DOHH2 (cell line): ENCODE results near the gene TSC2.

Experiments used
- H3F3A ChIP-seq: fragments of 200-600 bp; sonication (generic), shearing (Covaris generic); 2 replicates; pipeline ENCODE4 v1.6.0; 2016; ENCODE audit warnings: antibody characterized with exemption, mild to moderate bottlenecking; ENCODE audit not compliant: control insufficient read depth, insufficient read depth
- H3K27ac ChIP-seq: fragments of 200-600 bp; sonication (generic); 2 replicates; pipeline ENCODE4 v1.5.1; 2014; ENCODE audit warnings: low read depth, mild to moderate bottlenecking, low read length, moderate library complexity
- H3K27me3 ChIP-seq: fragments of 200-600 bp; sonication (generic); 2 replicates; pipeline ENCODE4 v1.6.1; 2014; ENCODE audit warnings: mild to moderate bottlenecking, low read length, mixed read lengths; ENCODE audit not compliant: control insufficient read depth
- H3K36me3 ChIP-seq: fragments of 200-600 bp; sonication (generic); 2 replicates; pipeline ENCODE4 v1.6.1; 2014; ENCODE audit warnings: mild to moderate bottlenecking, low read length, moderate library complexity, mixed read lengths; ENCODE audit not compliant: control insufficient read depth
- H3K4me1 ChIP-seq: fragments of 200-600 bp; sonication (generic); 2 replicates; pipeline ENCODE4 v1.6.1; 2014; ENCODE audit warnings: mild to moderate bottlenecking, low read length, mixed read lengths; ENCODE audit not compliant: control insufficient read depth
- H3K4me2 ChIP-seq: fragments of 200-600 bp; sonication (generic); 2 replicates; pipeline ENCODE4 v1.6.0; 2014; ENCODE audit warnings: mild to moderate bottlenecking, low read length, moderate library complexity
- H3K4me3 ChIP-seq: fragments of 200-600 bp; sonication (generic); 2 replicates; pipeline ENCODE4 v1.5.1; 2014; ENCODE audit warnings: mild to moderate bottlenecking, low read length, mixed read lengths
- H3K79me2 ChIP-seq: fragments of 200-600 bp; sonication (generic); 2 replicates; pipeline ENCODE4 v1.6.1; 2014; ENCODE audit warnings: mild to moderate bottlenecking, low read length, mixed read lengths; ENCODE audit not compliant: control insufficient read depth
- H3K9me2 ChIP-seq: fragments of 200-600 bp; sonication (generic); replicated peaks from 2 replicates; pipeline ENCODE4 v1.6.1; 2014; ENCODE audit warnings: mild to moderate bottlenecking, low read length, mixed read lengths; ENCODE audit not compliant: control insufficient read depth
- H3K9me3 ChIP-seq: fragments of 200-600 bp; sonication (generic); 2 replicates; pipeline ENCODE4 v1.6.1; 2014; ENCODE audit warnings: antibody characterized with exemption, low read length, mixed read lengths; ENCODE audit not compliant: control insufficient read depth, insufficient read depth
- H4K20me1 ChIP-seq: fragments of 200-600 bp; sonication (generic); 2 replicates; pipeline ENCODE4 v1.6.0; 2014; ENCODE audit warnings: low read depth, mild to moderate bottlenecking, antibody characterized with exemption, low read length, moderate library complexity; ENCODE audit not compliant: control insufficient read depth, insufficient read depth
- EZH2phosphoT487 ChIP-seq: fragments of 200-600 bp; sonication (generic); IDR thresholded peaks from 2 replicates; pipeline ENCODE4 v1.6.1; 2017; ENCODE audit warnings: borderline replicate concordance, mild to moderate bottlenecking, antibody characterized with exemption, low read length, moderate library complexity, mixed read lengths
- TF ChIP-seq, protein P1 (sequence below): fragments of 200-600 bp; sonication (generic); IDR thresholded peaks from one replicate; pipeline ENCODE4 v1.5.1; 2014; ENCODE audit warnings: antibody characterized with exemption, mild to moderate bottlenecking, low read depth, low read length; ENCODE audit not compliant: poor library complexity, severe bottlenecking

TSC2 gene

DNA sequence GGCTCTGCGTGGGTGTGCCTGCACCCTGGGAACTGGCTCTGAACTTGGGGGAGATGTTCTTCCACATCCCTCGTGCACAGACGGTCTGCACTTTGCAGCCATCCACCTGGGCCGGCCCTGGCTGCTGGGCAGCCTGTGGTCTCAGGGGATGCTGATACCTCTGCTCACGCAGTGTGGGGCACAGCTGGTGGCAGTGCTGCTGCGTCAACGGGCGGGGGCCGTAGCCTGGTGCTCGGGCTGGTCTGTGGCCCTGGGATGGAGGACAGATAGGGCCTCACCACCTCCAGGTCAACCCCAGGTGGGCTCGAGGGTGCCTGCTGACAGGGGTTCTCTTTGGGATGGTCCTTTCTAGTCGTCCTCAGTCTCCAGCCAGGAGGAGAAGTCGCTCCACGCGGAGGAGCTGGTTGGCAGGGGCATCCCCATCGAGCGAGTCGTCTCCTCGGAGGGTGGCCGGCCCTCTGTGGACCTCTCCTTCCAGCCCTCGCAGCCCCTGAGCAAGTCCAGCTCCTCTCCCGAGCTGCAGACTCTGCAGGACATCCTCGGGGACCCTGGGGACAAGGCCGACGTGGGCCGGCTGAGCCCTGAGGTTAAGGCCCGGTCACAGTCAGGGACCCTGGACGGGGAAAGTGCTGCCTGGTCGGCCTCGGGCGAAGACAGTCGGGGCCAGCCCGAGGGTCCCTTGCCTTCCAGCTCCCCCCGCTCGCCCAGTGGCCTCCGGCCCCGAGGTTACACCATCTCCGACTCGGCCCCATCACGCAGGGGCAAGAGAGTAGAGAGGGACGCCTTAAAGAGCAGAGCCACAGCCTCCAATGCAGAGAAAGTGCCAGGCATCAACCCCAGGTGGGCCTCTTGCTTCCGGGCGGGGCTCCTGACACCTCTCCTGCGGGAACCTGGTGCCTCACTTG lies 36.3 kb downstream of the TSC2 start:
- Histone ChIP-seq H3K4me2 (no peak overlapping the region), H3K36me3 (peaks cover 27% of the 10 kb centered on the region), H3K79me2 (no peaks in the 10 kb centered on the region), H3K27ac (no peak overlapping the region), H3K9me3 (no peaks in the 10 kb centered on the region), H3K27me3 (no peaks in the 10 kb centered on the region), H3K4me1 (peaks cover 6% of the 10 kb centered on the region), H3K4me3 (no peak overlapping the region), H4K20me1 (no peaks in the 10 kb centered on the region), H3K9me2 (no peaks in the 10 kb centered on the region), H3F3A (no peaks in the 10 kb centered on the region)
- TF ChIP-seq, protein P1, sequence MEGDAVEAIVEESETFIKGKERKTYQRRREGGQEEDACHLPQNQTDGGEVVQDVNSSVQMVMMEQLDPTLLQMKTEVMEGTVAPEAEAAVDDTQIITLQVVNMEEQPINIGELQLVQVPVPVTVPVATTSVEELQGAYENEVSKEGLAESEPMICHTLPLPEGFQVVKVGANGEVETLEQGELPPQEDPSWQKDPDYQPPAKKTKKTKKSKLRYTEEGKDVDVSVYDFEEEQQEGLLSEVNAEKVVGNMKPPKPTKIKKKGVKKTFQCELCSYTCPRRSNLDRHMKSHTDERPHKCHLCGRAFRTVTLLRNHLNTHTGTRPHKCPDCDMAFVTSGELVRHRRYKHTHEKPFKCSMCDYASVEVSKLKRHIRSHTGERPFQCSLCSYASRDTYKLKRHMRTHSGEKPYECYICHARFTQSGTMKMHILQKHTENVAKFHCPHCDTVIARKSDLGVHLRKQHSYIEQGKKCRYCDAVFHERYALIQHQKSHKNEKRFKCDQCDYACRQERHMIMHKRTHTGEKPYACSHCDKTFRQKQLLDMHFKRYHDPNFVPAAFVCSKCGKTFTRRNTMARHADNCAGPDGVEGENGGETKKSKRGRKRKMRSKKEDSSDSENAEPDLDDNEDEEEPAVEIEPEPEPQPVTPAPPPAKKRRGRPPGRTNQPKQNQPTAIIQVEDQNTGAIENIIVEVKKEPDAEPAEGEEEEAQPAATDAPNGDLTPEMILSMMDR: no peak
- TF ChIP-seq EZH2phosphoT487: no peak

DNA sequence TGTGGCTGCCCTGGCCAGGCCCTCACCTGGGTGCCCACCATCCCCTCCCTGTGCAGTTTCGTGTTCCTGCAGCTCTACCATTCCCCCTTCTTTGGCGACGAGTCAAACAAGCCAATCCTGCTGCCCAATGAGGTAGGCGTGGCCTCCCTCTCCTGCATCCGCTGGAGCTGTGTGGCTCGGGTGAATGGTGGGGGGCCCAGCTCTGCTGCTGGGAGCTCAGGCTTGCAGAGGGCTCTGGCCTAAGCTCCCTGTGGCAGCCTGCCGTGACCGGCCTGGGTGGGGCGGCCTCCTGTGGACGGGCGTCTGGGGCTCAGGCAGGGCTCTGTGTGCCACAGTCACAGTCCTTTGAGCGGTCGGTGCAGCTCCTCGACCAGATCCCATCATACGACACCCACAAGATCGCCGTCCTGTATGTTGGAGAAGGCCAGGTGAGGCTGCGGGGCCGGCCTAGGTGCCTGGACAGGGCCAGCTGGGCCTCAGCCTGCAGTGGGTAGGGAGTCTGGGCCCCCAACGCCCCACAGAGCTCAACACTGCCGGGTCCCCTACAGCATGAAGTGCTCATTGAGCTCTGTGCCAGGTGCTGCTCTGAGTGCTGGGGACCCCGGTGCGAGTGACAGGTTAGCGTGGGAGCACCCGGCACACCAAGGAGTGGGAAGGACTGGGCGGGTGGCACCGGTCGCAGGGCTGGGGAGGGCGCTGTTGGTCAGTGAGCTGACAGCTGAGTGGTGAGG lies 37.3 kb downstream of the TSC2 start:
- H3K27me3 ChIP-seq: no peaks in the 10 kb centered on the region
- no peak overlapping the region for H3K4me3 ChIP-seq
- H4K20me1 ChIP-seq: no peaks in the 10 kb centered on the region
- H3K4me2 ChIP-seq: no peak overlapping the region
- no peak overlapping the region for H3K27ac ChIP-seq
- TF ChIP-seq, protein P1: no peak
- H3K9me3 ChIP-seq: no peaks in the 10 kb centered on the region
- H3K79me2 ChIP-seq: no peaks in the 10 kb centered on the region
- peaks cover 6% of the 10 kb centered on the region for H3K4me1 ChIP-seq
- no peaks in the 10 kb centered on the region for H3K9me2 ChIP-seq
- peaks cover 32% of the 10 kb centered on the region for H3K36me3 ChIP-seq
- no peaks in the 10 kb centered on the region for H3F3A ChIP-seq

DNA sequence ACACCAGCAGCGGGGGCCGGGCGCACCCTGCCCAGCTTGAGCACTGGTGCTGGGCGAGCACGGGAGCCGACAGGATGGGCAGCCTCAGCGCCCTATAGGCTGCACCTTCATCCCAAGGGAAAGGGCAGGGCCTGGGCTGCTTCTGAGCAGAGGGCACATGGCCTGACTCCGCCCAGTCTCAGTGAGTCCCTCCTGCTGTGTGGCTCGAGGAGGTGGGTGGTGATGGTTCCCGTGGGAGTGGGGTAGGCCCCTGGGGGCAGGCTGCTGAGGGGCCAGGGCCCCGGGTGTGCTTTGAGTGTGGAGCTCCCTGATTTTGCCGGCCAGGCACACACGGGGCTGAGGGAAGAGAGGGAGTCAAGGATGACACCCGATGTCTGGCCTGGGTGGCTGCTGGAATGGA lies 37.9 kb downstream of the TSC2 start:
- Histone ChIP-seq H3K79me2 (no peaks in the 10 kb centered on the region), H4K20me1 (no peaks in the 10 kb centered on the region), H3K4me2 (no peak overlapping the region), H3K27ac (no peak overlapping the region), H3K36me3 (peaks cover 37% of the 10 kb centered on the region), H3K27me3 (no peaks in the 10 kb centered on the region), H3K9me2 (no peaks in the 10 kb centered on the region), H3K4me1 (peaks cover 6% of the 10 kb centered on the region), H3K4me3 (no peak overlapping the region), H3K9me3 (no peaks in the 10 kb centered on the region), H3F3A (no peaks in the 10 kb centered on the region)
- TF ChIP-seq, protein P1: no peak
